Stimulated activated CD4-positive, alpha-beta T cell treated with anti-CD3 and anti-CD28 coated beads, Interleukin-1b, Interleukin-23, amount 100 ng/mL, for 4 hours (primary cell): ENCODE results near the gene DSCAML1.

Experiments used
- DNase-seq, 2 donors: peaks; one replicate each; pipeline ENCODE4 v3.0.0-alpha.2; 2020; ENCODE audit warnings: low read depth in 2 of 2

The DSCAML1 gene

DNA sequence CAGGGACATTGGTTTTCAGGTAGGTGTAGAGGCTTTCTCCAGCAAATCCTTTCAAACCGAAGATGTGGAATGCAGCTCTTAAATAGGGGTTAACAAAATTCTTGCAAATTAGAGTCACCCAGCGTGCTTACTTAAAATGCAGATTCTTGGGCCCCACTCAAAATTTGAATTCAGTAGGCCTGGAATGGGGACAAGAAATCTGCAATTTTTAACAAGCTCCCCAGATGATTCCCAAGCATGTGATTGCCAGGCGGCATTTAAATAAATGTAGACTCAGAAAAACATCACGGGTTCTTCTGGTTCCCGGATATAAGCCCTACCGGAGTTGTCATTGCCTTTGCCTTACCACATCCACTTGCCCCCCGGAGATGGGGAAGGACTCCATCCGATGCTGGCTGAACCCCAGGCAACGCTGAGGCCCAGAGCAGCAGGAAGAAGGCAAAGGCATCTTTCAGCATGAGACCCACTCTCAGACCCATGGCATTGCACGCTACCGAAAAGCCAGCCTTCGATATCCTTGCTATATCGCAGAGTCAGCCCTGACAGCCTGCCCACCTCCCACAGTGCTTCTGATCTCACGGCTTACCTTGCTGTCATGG, 134.2 kb downstream of the DSCAML1 start:
- DNase-seq, result no peak

DNA sequence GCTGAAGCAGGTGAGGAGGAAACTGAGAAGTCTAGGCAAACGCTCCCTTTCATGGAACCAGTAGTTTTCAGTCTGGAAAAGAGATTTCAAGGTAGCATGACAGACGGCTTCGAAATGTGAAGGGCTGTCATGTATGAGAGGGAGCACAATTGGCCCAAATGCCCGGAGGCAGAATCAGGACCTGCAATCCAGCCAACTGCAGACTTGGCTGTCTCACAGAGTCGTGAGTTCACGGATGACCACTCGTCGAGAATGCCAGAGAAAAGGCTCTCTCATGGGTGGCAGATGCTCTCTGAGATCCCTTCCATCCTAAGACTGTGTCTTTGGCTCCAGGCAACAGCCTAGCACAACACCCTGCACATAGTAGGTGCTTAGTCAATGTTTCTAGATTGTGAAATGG, 134.8 kb downstream of the DSCAML1 start:
- DNase-seq, result no peak

DNA sequence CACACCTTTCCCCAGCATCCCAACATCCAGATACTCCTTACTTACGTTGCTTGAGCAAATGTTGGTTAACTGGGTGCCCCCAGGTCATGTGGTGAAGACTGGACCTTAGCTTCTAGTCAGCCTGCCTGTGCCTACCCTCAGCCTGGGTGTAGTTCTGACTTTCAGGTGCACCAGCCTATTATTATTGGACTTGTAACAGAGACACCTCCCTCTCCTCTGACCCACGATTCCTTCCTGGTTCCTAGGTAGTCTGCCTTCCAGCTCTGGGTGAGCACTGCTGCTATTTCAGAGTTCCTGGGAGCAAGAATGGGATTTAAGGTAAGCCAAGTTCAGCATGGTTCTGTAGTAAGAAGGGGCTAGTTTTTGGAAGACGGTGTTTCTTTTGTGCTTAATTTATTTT, 138.2 kb downstream of the DSCAML1 start:
- DNase-seq, result no peak

DNA sequence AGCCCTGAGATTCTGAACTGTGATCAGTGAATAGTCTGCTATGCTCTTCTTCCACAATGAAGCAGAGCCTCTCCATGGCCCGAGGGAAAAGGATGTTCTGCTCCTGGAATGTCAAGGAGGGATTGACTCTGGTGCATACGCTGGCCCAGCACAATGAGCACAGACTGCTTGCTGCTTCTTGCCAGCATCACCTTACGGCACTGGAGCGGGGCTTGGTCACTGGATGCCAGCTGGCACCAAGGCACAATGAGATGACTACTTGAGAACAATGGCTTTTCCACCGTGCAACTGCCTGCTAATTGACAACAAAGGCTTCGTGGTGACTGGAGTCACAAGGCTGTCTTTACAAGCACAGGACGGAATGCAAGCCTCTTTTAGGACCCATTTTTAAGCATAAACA, 139.2 kb downstream of the DSCAML1 start:
- DNase-seq, result no peak

DNA sequence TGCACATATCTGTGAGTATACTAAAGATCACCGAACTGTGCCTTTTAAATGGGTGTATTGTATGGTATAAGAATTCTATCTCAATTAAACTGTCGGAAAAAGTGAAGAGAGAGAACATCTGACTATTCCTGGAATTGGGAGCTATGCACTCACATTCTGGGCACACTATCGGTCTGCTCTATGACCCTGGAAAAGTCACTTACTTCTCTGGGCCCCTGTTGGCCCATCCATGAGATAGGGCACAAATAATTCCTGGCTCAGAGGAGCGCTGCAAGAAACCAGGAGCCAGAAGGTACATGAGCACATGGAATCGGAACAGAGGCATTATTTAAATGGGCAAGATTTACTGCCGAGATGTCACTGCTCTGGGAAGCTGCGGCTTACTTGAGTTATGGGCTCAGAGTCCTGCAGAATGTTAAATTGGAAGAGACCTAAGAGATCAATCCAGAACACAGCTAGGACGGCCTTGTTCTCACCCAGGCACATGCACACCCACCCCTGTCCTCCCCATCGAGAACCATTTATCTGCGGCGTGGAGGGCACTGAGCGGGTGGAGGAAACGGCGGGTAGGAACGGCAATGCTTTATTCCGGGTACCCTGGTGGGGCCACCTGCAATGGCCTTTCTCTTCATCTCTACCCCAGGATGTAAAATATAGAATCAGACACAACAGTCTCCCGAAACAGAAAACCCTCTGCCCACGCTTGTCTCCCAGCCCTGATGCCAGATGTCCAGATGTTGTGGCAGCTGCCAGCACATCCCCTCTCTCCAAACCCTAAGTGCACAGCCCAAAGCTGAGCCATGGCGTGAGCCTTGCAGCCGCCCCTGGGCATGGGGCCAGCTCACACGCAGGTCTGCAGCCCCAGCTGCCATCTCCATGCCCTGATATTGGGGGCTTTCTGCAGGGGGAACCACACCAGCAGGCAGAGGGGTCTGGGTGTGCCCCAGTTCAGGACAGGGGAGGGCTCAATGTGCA, 142.4 kb downstream of the DSCAML1 start:
- no peak for DNase-seq

DNA sequence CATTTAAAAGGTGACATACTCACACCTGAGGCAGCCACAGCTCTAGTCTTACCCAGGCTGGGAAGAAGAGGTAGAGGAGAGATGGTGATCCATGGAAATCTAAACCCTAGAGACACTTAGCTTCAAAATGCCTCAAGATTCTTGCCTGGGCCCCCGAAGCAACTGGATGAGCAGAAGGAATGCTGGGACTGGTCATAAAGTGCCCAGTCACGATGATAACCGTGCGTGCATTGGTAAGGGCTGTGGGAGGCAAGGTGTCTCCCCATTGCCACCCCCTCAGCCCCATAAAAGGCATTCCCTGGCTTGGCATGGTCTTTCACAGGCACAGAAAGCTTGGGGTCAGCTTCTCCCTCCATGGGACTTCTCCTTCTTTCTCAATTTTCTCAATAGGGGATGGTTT, 144.5 kb downstream of the DSCAML1 start:
- no peak for DNase-seq

DNA sequence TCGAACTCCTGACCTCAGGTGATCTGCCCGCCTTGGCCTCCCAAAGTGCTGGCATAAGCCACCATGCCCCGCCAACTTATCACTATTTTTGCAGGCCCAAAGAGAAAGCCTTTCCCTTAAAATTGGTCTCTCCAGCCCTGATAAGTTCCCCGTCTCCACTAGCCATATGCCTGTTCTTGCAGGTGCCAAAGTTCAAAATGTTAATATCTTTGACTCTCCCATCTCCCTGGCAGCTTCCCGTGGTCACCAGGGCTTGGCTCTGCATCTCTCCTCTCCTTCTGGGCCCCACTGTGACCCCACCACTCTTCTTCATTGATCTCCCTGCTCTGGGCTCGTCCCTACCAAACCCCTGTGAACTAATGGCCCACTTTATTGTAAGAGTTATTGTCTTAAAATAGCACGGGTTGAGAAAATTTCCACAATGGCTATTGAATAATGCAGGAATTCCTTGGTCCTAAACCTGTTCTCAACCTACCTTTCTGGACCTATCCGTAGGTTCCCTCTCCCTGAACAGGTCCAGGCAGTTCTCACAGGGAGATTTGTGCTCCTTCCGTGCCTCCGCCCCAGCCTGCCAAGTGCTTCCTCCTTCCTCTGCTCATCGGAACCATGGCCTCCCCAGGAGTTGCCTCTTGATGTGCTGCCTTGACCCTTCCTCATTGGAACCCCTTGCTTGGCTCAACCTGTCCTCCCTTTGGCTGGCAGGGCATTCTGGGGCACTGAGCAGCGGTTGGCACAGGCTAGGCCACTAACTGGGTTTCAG, 147.5 kb downstream of the DSCAML1 start:
- no peak for DNase-seq

DNA sequence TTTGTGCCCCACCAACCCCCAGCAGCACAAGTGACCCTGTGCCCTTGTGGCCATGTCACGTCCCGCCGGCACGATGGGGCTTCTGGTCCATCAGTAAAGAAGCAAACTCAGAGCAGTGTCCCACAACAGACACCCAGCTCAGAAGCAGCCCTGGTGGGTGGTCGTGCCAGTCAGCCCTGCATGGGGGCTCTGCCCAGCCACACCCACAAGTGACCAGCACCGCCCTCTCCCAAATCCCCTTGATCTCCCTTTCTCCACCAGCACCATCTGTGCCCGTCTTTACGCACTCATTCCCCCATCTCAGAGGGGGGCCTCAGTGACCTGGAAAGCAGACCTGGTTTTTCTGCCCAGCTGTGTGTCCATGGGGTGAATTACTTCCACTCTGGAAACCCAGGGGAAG, 149.1 kb downstream of the DSCAML1 start:
- DNase-seq, result no peak

DNA sequence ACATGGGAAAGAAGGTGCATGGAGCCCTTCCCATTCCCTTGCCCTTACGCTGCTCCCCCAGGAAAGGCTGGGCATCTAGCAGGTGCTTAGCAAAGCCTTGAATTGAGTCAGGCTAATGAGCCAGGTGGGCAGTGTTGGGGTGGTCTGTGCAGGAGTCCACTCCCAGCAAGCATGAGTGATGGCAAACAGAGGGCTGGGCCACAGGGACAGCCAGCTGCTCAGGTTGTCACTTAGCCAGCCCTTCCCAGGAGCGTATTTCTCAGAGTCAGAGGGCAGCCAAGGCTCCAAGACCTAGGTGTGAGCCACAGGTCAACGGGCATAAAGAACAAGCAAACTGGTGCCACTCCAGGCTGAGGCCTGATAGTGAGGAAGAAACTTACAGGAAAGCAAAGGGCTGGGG, 149.8 kb downstream of the DSCAML1 start:
- no peak for DNase-seq

DNA sequence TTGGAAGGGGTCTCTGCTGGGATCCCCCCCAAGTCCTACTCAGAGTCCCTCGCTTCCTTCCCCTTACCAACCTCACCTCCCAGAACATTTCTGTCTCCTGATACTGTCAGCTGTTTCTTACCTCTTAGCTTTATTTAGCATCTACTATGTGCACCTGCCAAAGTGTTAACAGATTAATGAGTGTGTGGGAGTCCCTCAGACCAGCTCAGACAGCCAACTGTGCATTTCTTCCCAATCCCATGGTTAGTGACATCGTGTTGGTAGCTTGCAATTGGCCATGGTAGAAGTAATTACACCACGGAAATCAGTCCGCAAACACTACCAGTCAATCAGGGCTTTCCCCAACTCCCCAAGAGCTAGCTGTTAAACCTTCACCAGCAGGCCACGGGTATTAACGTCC, 150.6 kb downstream of the DSCAML1 start:
- no peak for DNase-seq

DNA sequence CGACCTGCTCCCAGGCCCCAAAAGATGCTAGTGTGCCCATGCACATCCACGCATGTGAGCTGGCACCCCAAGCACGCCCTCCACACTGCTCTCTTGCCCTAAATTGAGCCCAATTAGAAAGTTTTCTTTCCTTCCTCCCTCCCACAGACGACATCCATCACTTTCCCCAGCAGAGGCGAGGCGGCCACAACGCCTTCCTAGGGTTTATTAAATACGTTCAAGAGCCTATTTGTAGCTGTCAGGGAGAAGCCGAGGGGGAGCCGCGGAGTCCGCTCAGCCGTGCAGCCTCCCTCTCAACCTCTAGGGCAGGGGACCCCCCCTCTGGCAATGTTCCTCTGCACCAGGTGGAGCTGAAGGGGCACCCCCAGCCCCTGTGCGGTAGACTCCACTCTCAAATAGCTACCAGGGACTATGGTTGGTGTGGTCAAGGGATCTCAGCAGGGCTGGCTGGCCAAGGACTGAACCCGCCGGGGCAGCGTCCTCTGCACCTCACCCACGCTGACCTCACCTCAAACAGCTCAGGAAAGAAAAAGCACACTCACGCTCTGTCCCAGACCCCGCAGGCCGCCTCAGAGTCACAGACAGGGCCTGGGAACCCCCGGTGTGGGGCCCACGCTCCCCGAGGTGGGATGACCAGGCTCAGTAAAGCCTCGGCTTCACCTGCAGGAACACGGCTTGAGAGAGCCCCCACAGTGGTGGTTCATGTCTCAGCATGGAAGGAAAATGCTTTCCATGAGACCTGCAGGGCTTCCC, 152.4 kb downstream of the DSCAML1 start:
- DNase-seq, result no peak

DNA sequence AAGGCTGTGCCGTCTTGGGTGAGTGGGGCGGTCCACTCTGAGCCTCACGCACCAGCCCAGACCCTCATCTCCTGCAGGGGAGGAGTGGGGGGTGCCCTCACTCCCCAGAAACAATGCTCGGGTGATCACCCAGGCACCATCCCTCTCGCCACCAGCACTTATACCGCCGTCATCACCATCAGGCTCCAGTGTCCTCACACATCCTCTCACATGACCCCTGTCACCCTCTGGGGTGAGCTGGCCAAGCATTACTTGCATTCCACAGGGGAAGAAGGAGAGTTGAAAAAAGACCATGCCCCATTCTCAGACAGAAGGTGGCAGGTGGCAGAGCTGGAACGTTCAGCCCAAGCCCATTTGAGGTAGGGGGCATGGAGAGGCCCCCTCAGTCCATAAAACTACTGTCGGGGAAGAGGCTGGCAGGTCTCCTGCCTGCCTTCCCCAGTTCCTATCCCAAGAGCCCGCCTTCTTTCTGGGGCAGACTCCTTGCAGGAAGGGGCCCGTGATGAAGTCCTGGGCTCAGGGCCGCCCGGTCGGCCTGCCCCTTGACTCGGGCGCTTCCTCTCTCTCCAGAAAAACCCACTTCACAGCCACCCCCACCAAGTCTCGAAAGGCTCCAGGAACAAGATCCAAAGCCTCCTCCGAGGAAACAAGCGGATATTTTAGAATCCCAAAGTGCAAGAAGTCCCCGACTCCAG, 153.3 kb downstream of the DSCAML1 start:
- no peak for DNase-seq

DNA sequence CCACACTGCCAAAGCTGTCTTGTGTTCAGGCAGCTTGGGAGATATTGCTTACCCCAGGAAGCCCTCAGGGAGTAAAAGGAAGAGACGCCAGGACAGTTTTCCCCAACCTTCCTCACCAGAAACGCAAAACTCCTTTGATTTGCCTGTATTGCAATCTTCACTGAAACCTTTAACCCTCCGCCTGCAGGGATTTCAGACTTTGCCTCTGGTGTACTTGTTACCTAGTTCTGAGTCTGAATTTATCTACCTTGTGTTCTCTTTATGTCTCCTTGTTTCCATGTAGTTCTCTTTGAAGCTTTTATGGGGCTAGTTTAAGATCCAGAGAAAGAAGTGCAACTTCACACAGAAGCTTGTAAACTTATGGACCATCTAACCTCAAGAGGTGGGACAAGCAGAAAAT, 154.2 kb downstream of the DSCAML1 start:
- no peak for DNase-seq

DNA sequence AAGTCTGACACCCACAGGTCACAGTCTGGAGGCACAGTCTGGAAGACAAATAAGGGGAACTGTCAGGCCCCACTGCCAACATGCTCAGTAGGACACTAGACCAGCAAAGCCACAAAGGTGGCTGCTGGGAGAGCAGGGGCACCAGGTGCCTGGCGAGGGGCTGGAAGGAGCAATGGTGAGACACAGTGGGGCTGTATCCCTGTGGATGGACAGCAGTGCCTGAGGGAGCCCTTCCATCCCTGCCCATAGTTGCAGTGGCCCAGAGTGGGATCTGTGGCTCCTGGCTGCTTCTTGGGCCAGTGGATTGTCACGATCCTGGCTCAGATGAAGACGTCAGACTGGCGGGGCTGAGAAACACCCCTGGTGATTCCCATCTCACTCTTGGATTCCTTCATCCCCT, 154.6 kb downstream of the DSCAML1 start:
- DNase-seq, result no peak

DNA sequence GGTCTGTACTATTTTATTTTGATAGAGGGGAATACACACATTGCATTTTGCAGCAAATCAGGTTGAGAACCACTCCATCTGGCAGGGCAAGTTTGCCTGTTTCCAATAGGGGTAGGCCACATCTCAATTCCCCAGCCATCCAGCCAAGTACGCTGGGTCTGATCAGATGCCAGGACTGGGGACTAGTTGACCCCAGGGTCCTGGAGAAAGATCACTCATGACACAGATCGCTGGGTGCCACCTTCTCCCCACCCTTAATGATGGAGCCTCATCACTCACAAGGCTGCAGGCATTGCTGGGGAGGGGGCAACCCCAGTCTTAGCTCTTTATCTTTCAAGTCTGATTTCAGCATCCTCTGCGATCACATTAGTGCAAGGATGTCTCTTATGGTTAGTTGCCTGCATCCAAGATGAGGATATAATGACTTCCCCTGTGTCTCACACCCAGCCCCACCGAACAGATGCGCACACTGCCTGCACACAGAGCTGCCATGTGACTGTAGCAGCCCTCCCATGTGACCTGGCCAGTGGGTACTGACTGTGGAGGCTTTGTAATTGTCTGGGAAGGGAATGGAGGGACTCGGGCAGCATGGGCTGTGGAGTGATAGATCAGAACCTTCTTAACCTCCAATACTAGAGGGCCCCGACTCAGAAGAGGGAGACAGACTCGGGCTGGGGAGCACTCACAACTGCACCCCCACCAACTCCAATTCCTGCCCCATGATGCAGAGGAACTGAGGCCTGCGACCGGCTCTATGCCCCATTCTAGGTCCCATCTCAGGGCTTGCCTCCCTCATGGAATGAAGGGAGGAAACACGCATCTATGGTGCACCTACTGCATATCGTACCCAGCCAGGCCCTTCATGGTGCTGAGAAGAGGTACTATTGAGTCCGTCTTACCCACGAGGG, 155.8 kb downstream of the DSCAML1 start:
- no peak for DNase-seq

DNA sequence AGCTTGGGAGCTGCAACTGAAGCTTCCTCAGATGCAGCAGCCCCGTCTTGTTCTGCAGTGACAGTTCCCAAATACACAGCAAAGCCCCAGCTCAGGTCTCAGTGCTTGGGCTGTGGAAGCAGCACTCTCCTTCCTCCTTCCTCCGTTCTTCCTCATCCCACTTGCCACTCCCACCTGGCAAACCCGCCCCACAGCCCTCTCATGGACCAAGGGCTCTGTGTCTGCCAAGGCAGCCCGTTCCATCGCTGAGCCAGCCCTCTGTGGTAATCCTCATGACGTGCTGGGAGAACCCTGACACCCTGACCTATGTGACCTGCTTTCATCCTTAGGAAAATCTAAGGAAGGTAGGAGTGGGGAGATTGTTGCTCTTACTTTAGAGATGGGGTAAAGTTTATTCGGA, 157.0 kb downstream of the DSCAML1 start:
- DNase-seq, result no peak

DNA sequence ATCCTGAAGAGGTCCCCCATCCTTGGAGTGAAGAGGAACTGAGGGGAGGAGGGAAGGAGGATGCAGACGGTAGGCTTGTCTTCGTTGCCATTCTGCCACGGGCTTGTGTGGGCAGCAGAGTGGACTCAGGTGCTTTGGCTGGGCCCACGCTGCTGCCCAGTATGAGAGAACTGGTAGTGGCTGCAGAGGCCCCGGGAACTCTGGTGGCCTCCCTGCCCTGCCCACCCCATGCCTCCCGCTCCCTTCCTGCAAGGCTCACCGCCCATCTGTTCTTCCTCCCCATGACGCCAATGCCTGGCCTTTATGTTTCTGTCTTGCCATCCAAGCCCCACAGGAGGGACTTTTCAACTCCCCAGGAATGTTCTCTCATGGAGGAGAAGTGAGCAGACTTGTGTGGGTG, 157.4 kb downstream of the DSCAML1 start:
- no peak for DNase-seq

DNA sequence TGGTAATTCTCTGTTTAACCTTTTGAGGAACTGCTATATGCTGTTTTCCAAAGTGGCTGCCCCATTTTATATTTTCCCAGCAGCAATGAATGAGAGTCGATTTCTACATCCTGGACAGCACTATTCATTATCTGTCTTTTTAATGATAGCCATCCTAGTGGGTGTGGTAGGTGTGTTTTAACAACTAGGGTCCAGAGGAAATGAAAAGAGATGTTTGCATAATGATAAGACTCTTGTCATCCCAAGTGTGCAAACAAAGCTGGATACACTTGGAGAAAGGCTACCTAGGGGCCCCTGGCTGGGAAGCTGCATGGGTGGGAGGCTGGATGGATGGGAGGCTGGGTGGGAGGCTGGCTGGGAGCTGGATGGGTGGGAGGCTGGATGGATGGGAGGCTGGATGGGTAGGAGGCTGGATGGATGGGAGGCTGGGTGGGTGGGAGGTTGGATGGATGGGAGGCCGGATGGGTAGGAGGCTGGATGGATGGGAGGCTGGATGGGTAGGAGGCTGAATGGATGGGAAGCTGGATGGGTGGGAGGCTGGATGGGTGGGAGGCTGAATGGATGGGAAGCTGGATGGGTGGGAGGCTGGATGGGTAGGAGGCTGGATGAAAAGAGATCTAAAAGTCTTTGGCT, 158.0 kb downstream of the DSCAML1 start:
- DNase-seq, result no peak

DNA sequence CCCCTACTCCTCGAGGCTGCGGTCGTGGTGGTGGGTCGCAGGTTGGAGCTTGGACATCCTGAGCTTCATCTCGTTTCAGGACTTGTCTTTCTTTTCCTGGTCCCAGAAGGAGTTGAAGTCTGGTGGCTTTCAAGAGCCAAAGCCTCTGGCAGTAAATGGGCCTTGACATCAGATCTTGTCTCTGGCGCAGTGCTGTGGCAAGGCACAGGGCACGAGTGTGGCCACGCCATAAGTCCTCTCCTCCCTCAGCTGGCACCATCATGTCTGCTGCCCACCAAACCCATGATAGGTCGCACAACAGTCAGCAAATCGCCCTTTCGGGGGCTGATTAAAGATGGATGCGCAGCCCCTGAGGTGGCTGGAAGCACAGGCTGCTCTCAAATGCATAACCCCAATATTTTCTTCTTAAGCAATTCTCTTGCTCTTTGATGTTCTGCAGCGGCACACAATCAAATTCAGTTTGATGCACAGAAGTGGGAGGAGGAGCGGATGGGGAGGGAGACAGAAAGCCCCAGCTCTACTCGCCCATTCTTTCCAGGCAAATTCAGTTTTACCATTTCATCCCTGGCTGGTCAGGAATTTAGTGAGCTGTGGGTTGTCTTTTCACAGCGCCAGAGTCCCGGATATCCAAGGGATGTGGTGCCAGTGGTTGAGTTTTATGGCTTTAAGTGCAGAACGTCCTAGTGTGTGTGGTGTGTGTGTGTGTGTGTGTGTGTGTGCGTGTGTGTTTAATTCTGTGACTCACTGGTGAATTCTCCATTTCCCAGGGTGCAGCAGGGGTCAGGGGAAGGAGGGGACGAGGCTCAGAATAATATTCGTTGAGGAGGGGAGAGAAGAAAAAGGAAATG, 162.0 kb downstream of the DSCAML1 start:
- DNase-seq, result no peak
